ENCODE results near the gene AMPD3. TPM values are rescaled to one million over a fixed set of nuclear protein-coding genes. Genes with fewer than 3 reads are reported as not detected.

AMPD3 gene
- polyA plus RNA-seq, 1 of the 3 experiments (the other 2 are of a cell fraction): 1.7 TPM

GRCh38 chr11:10481560-10482349 is 26.7 kb downstream of the AMPD3 start:
- Histone ChIP-seq H3K9me3 (no peaks in the 10 kb centered on the region), H3K79me2 (ENCODE audit: insufficient read depth) (no peaks in the 10 kb centered on the region), H3K27ac (ENCODE audit: low read depth in 2 of 2, low read length in 1 of 2) (no peak overlapping the region; a peak in 1 of 4 replicates), H4K20me1 (ENCODE audit: insufficient read depth) (no peaks in the 10 kb centered on the region), H3K9ac (no peak overlapping the region), H3K27me3 (ENCODE audit: insufficient read depth) (no peaks in the 10 kb centered on the region), H3K9me2 (no peaks in the 10 kb centered on the region), H3K4me2 (no peak overlapping the region), H3K4me3 (ENCODE audit: low read depth in 2 of 2, low read length in 1 of 2) (no peak overlapping the region), H3K36me3 (replicated peaks in 1 of 2; ENCODE audit: control insufficient read depth in 1 of 2, insufficient read depth in 2 of 2, low read length in 1 of 2) (no peaks in the 10 kb centered on the region), H3K4me1 (ENCODE audit: control insufficient read depth in 1 of 2, insufficient read depth in 2 of 2, low read depth in 1 of 2, low read length in 1 of 2) (peaks cover 0 to 13% of the 10 kb centered on the region in 2 experiments; a peak in 1 of 4 replicates), H3F3A (replicated peaks; ENCODE audit: insufficient read depth) (no peaks in the 10 kb centered on the region), H2AFZ (ENCODE audit: low read depth) (no peak overlapping the region)
- DNase-seq: no peak
- POLR2A ChIA-PET: no interaction called here
- CTCF ChIA-PET: interaction anchor here (1.0 kb wide), 1 partner anchor 76 kb away, joined by 4 read pairs; no protein-coding TSS in a partner anchor
- TF ChIP-seq USF1 (IDR thresholded peaks at IDR 0.05; ENCODE audit: borderline replicate concordance, low read depth): no peak
- no peak for TF ChIP-seq REST (IDR thresholded peaks at IDR 0.05; ENCODE audit: low read depth, low read length)
- TF ChIP-seq MXI1 (IDR thresholded peaks at IDR 0.05; ENCODE audit: low read depth, low read length): no peak
- no peak for TF ChIP-seq FOSL2 (IDR thresholded peaks at IDR 0.05; ENCODE audit: borderline replicate concordance, low read depth)
- no peak for TF ChIP-seq EP300 (IDR thresholded peaks at IDR 0.05; ENCODE audit: borderline replicate concordance in 1 of 2, low read depth in 1 of 2, low read length in 1 of 2)
- no peak for TF ChIP-seq TCF12 (IDR thresholded peaks at IDR 0.05)
- no peak for TF ChIP-seq JUND (IDR thresholded peaks at IDR 0.05)
- TF ChIP-seq RAD21 (IDR thresholded peaks at IDR 0.05; ENCODE audit: low read length): no peak
- no peak for TF ChIP-seq MEF2A (IDR thresholded peaks at IDR 0.05; ENCODE audit: borderline replicate concordance, low read depth)
- no peak for TF ChIP-seq SMC3 (IDR thresholded peaks at IDR 0.05; ENCODE audit: low read depth, low read length)
- TF ChIP-seq RCOR1 (IDR thresholded peaks at IDR 0.05; ENCODE audit: low read length): no peak
- TF ChIP-seq ELF1 (IDR thresholded peaks at IDR 0.05): no peak
- no peak for TF ChIP-seq NRF1 (IDR thresholded peaks at IDR 0.05; ENCODE audit: low read depth, low read length)
- TF ChIP-seq TEAD4 (IDR thresholded peaks at IDR 0.05; ENCODE audit: borderline replicate concordance, insufficient read depth): no peak
- 91% methylated on average over 12 of the region's 16 CpGs for WGBS (ENCODE audit: low lambda C conversion rate)
